VCaP (cell line): Measurements from ENCODE around the gene SDK1.
A peak's percentile ranks its signal among the peaks of the same experiment; 100 is the strongest.

Experiments used
- H3K27ac ChIP-seq: fragments of 450-650 bp; 2 replicates; pipeline ENCODE4 v1.5.1; 2017
- TF ChIP-seq, protein P1 (sequence below): fragments of 450-650 bp; conservative IDR thresholded peaks from 2 replicates; pipeline ENCODE4 v1.5.1; 2017; ENCODE audit warnings: mild to moderate bottlenecking, moderate library complexity

Gene SDK1

DNA sequence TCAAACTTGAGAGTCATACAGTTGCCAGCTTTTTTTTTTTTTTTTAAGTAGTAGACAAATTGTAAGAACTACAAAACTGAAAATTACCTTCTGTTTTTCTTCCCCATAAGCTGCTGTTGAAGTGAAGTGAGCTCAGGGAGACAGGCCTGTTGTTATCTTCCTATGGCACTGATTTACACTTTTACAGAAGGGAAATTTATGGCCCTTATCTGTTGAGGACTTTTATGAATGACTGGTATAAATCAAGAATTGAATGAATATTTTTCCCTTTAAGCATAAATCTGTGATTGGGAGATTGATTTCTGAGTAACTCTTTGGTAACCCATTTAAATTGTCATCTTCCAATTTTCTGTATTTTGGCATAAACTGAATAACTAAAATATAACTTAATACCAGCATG is 124.0 kb downstream of the SDK1 start:
- H3K27ac ChIP-seq = peak overlapping the region; percentile 67; the same call in 1 of the 2 replicates
- TF ChIP-seq, protein P1, sequence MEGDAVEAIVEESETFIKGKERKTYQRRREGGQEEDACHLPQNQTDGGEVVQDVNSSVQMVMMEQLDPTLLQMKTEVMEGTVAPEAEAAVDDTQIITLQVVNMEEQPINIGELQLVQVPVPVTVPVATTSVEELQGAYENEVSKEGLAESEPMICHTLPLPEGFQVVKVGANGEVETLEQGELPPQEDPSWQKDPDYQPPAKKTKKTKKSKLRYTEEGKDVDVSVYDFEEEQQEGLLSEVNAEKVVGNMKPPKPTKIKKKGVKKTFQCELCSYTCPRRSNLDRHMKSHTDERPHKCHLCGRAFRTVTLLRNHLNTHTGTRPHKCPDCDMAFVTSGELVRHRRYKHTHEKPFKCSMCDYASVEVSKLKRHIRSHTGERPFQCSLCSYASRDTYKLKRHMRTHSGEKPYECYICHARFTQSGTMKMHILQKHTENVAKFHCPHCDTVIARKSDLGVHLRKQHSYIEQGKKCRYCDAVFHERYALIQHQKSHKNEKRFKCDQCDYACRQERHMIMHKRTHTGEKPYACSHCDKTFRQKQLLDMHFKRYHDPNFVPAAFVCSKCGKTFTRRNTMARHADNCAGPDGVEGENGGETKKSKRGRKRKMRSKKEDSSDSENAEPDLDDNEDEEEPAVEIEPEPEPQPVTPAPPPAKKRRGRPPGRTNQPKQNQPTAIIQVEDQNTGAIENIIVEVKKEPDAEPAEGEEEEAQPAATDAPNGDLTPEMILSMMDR = no peak

DNA sequence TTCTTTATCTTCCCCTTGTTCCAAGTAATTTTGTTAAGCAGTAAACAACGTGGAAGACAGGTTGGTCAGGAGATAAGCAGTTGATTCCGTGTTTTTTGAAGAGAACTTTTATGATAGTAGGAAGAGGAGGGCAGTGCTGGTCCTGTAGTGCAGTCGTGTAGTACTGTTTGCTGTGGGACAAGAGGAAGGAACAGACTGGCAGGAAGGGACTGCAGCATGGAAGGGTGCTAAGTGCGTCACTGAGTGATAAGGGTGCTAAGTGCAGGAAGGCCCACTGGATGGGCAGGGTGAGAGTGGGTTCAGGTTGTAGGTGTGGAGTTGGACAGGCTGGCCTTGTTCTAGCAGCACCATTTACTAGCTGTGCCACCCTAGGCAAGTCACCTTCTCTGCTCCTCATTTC is 125.0 kb downstream of the SDK1 start:
- TF ChIP-seq, protein P1 = no peak
- H3K27ac ChIP-seq = peak overlapping the region; percentile 67

DNA sequence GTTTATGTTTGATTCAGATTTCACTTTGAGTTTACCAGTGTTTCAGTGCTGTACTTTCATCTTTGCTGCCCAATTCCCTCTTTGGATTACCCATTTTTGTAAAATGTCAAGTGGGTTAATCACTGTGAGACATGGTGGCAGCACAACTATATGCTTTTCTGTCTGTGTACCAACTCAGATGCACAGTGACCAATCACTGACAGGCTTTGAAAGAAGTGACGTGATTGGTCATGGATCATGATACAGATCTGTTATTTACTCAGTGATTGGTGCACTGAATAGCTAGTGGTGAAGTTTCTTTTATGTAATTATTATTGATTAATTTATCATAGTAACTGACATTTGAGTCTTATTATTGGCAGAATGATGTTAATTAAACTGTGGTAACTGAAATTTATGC is 126.9 kb downstream of the SDK1 start:
- TF ChIP-seq, protein P1 = no peak
- no peak overlapping the region for H3K27ac ChIP-seq

DNA sequence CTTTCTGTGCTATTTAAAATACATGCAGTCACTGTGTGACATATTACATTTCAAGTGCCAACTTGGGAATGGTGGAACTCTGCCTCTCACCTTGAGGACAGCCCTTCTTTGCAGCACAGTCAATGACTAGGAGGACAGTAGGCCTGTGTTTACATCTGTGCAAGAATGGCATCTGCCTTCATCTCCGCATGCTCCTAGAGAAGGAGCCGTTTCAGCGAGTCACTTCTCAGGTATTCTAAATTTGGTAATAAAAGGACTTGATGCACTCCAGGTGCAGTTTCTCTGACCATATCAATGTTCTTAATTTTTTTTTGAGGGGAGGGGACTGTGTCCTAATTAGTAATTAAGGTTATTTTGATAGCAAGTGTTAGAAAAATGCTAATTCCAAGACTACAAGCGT is 128.9 kb downstream of the SDK1 start:
- H3K27ac ChIP-seq = no peak overlapping the region
- TF ChIP-seq, protein P1 = no peak

DNA sequence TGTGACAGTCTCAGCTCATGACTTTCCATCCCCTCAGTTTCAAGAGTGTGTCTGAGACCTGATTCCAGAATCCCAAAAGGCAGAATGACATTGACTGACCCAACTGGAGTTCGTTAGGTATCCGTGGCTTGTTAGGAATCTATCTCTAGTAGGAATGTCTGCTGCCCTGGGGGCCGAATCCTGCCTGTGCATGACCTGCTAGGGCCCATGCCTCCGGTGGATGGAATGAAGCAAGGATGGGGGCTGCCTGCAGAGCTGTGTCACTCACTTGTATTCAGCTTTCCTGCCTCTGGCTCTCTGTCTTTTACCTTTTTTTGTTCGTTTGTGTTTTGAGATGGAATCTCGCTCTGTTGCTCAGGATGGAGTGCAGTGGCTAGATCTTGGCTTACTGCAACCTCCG is 129.5 kb downstream of the SDK1 start:
- H3K27ac ChIP-seq = no peak overlapping the region
- TF ChIP-seq, protein P1 = no peak

DNA sequence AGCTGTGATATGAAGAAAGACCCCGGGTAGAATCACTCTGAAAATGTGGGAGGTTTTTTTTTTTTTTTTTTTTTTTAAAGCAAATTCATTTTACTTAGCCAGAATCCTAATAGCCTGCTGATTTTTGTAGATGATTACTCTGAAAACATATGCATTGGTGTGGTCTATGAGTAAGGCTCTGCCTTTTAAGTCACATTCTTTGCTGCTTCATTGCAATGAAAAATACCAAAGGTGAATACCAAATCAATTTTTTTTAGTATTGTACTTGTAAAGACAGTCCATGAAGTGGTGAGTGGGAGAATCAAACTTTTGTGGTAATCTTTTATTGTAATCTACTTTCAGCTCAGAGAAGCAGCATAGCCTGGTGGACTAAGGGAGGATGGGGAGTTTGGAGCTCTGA is 130.3 kb downstream of the SDK1 start:
- TF ChIP-seq, protein P1 = no peak
- H3K27ac ChIP-seq = no peak overlapping the region

DNA sequence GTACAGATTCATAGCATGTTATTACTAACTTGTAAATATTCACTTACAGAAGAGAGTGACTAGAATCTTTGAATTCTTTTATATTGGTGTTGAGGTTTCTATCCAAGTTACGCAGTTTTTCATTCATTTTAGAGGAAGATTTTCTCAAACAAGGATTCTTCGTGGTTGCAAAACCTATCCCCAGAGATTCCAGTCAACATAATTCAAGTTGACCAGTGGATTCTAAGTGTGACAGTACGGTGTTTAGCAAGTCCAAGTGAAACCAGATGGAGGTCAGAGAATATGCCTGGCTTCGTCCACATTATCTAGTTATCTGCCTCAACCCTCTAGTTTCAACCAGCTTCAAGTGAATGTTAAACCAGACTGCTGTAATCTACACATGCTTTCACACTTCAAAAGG is 131.9 kb downstream of the SDK1 start:
- TF ChIP-seq, protein P1 = no peak
- H3K27ac ChIP-seq = no peak overlapping the region

DNA sequence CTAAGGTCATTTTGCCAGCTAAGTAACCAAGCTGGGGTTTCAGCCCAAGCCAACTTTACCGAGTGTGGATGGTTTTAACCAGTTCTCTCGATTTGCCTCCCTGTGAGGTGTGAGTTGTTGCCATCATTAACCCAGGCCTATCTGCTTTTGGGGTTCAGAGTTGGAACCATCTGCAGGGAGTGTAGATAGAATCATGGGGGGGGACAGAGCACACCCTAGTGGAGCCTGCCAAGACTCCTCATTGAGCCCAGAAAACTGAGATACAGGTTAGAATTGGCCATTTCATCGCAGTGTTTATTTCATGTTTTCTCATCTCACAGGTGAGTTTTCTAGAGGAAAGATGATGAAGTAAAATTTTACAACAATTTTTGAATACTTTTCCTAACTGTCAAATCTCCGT is 133.6 kb downstream of the SDK1 start:
- H3K27ac ChIP-seq = no peak overlapping the region
- TF ChIP-seq, protein P1 = no peak
